Dermis lymphatic vessel endothelial cell (primary cell): ENCODE data around the gene C1orf56. TPM values are rescaled to one million over a fixed set of nuclear protein-coding genes. Genes with fewer than 3 reads are reported as not detected.

ENCODE experiments used
- total RNA-seq: library from RNA; depleted of rRNA; stranded (reverse); fragments of >200 nt; gene quantifications from 2 replicates; pipeline ENCODE4 v1.2.1, GENCODE V29; 2014

Gene C1orf56
- total RNA-seq, result 1.1 and 1.6 TPM in 2 replicates

GRCh38 chr1:151047591-151047924 lies at the start of gene C1orf56:
C1orf56 (plus strand) TSS chr1:151047751; CDS start chr1:151047848, 97 bp downstream.

GRCh38 chr1:151006327-151007052 lies 41.1 kb upstream of the C1orf56 start, which contains the start of gene MINDY1:
MINDY1 (minus strand) TSS chr1:151006902; CDS start chr1:151002617, 4,285 bp downstream.

GRCh38 chr1:151008244-151009205 lies 39.0 kb upstream of the C1orf56 start, which contains the start of gene PRUNE1:
PRUNE1 (plus strand) TSS chr1:151008449; CDS start chr1:151008633, 184 bp downstream.

GRCh38 chr1:151036356-151036755 lies 11.2 kb upstream of the C1orf56 start, which contains the start of gene BNIPL:
BNIPL (plus strand) TSS chr1:151036586; CDS start chr1:151036726, 140 bp downstream.

GRCh38 chr1:151059109-151060006 lies 11.8 kb downstream of the C1orf56 start, which contains the start of gene CDC42SE1:
CDC42SE1 (minus strand) TSS chr1:151059622; CDS start chr1:151055730, 3,892 bp downstream.

GRCh38 chr1:151060007-151060656 lies 12.6 kb downstream of the C1orf56 start, which contains the start of gene MLLT11:
MLLT11 (plus strand) TSS chr1:151060397; CDS start chr1:151067225, 6,828 bp downstream.

GRCh38 chr1:151070474-151071276 lies 23.1 kb downstream of the C1orf56 start, which contains the start of gene GABPB2:
GABPB2 (plus strand) TSS chr1:151070761; CDS start chr1:151088190, 17,429 bp downstream.

Other genes starting within 250 kb of the C1orf56 start
- gene CTSK, start 239.5 kb upstream of the C1orf56 start, total RNA-seq, result 0.77 and 1.5 TPM in 2 replicates
- gene ARNT, start 171.2 kb upstream of the C1orf56 start, total RNA-seq, result 20.3 and 23.4 TPM in 2 replicates
- gene CTXND2, start 160.6 kb upstream of the C1orf56 start, total RNA-seq, result not detected in 2 replicates
- gene SETDB1, start 121.4 kb upstream of the C1orf56 start, total RNA-seq, result 30.1 and 34.6 TPM in 2 replicates
- gene CERS2, start 72.9 kb upstream of the C1orf56 start, total RNA-seq, result 80.2 and 86.6 TPM in 2 replicates
- gene ANXA9, start 65.5 kb upstream of the C1orf56 start, total RNA-seq, result not detected in 2 replicates
- 10.6 and 10.7 TPM in 2 replicates for gene MINDY1, start 40.8 kb upstream of the C1orf56 start, total RNA-seq
- 5.6 and 6.3 TPM in 2 replicates for gene PRUNE1, start 39.3 kb upstream of the C1orf56 start, total RNA-seq
- gene BNIPL, start 11.2 kb upstream of the C1orf56 start, total RNA-seq, result under 0.01 and 0.09 TPM in 2 replicates
- gene CDC42SE1, start 11.9 kb downstream of the C1orf56 start, total RNA-seq, result 43.7 and 60.1 TPM in 2 replicates
- gene MLLT11, start 12.6 kb downstream of the C1orf56 start, total RNA-seq, result 0.43 and 0.52 TPM in 2 replicates
- gene GABPB2, start 23.0 kb downstream of the C1orf56 start, total RNA-seq, result 5.6 and 10.0 TPM in 2 replicates
- gene SEMA6C, start 98.9 kb downstream of the C1orf56 start, total RNA-seq, result 2.2 and 4.2 TPM in 2 replicates
- gene TNFAIP8L2, start 108.9 kb downstream of the C1orf56 start, total RNA-seq, result 0.11 TPM in 1 of 2 replicates, not detected in the other
- gene LYSMD1, start 118.2 kb downstream of the C1orf56 start, total RNA-seq, result 4.6 and 4.8 TPM in 2 replicates
- gene SCNM1, start 118.4 kb downstream of the C1orf56 start, total RNA-seq, result 15.5 and 18.8 TPM in 2 replicates
- 0.26 TPM in 1 of 2 replicates, not detected in the other for gene TMOD4, start 128.2 kb downstream of the C1orf56 start, total RNA-seq
- 38.9 and 49.2 TPM in 2 replicates for gene VPS72, start 142.4 kb downstream of the C1orf56 start, total RNA-seq
- 40.1 and 41.8 TPM in 2 replicates for gene PIP5K1A, start 150.8 kb downstream of the C1orf56 start, total RNA-seq
- gene PSMD4, start 207.0 kb downstream of the C1orf56 start, total RNA-seq, result 197 and 219 TPM in 2 replicates
- gene ZNF687, start 234.5 kb downstream of the C1orf56 start, total RNA-seq, result 7.1 and 10.3 TPM in 2 replicates